Neural cell (in vitro differentiated cells): ENCODE measurements around the gene ATXN7L3B. TPM values are rescaled to one million over a fixed set of nuclear protein-coding genes. Genes with fewer than 3 reads are reported as not detected.
A peak's percentile ranks its signal among the peaks of the same experiment; 100 is the strongest.

Experiments used
- H2AFZ ChIP-seq: fragments of 200-600, 300-800 bp; sonication (generic), shearing (Covaris generic); 2 replicates; pipeline ENCODE4 v1.6.0; 2014; ENCODE audit warnings: low read depth, mild to moderate bottlenecking, antibody characterized with exemption, low read length, moderate library complexity
- H3F3A ChIP-seq: fragments of 200-600 bp; shearing (Covaris generic); 2 replicates; pipeline ENCODE4 v1.6.1; 2016; ENCODE audit warnings: mild to moderate bottlenecking, moderate library complexity, mixed read lengths, antibody characterized with exemption, low read length; ENCODE audit not compliant: insufficient read depth, poor library complexity, severe bottlenecking
- H3K27ac ChIP-seq: fragments of 200-600, 300-800 bp; sonication (generic), shearing (Covaris generic); 2 replicates; pipeline ENCODE4 v1.5.1; 2014; ENCODE audit warnings: mild to moderate bottlenecking, low read length, moderate library complexity
- H3K27me3 ChIP-seq: fragments of 300-800, 200-600 bp; sonication (generic), shearing (Covaris generic); 2 replicates; pipeline ENCODE4 v1.6.0; 2014; ENCODE audit warnings: mild to moderate bottlenecking, low read depth, low read length, moderate library complexity; ENCODE audit not compliant: insufficient read depth
- H3K36me3 ChIP-seq: fragments of 300-800, 200-600 bp; sonication (generic), shearing (Covaris generic); 2 replicates; pipeline ENCODE4 v1.5.1; 2014; ENCODE audit warnings: mild to moderate bottlenecking, antibody characterized with exemption, low read length, moderate library complexity; ENCODE audit not compliant: insufficient read depth
- H3K4me2 ChIP-seq: fragments of 300-800, 200-600 bp; sonication (generic), shearing (Covaris generic); 2 replicates; pipeline ENCODE4 v1.6.0; 2014; ENCODE audit warnings: mild to moderate bottlenecking, low read length
- H3K4me3 ChIP-seq: fragments of 300-800, 200-600 bp; sonication (generic), shearing (Covaris generic); 2 replicates; pipeline ENCODE4 v1.5.1; 2014; ENCODE audit warnings: mild to moderate bottlenecking, low read length, moderate library complexity
- H3K79me2 ChIP-seq: fragments of 200-600 bp; shearing (Covaris generic); replicated peaks from 2 replicates; pipeline ENCODE4 v1.6.0; 2014; ENCODE audit warnings: mild to moderate bottlenecking, low read length, moderate library complexity; ENCODE audit not compliant: insufficient read depth
- H3K9ac ChIP-seq: fragments of 300-800, 200-600 bp; sonication (generic), shearing (Covaris generic); 2 replicates; pipeline ENCODE4 v1.6.1; 2016; ENCODE audit warnings: mild to moderate bottlenecking, low read length, mixed read lengths
- H3K9me2 ChIP-seq: fragments of 200-600 bp; shearing (Covaris generic); 2 replicates; pipeline ENCODE4 v1.6.1; 2016; ENCODE audit warnings: mild to moderate bottlenecking, low read length, mixed read lengths; ENCODE audit not compliant: insufficient read depth
- H3K9me3 ChIP-seq: fragments of 200-600, 300-800 bp; sonication (generic), shearing (Covaris generic); 2 replicates; pipeline ENCODE4 v1.6.1; 2016; ENCODE audit warnings: mild to moderate bottlenecking, mixed run types, low read length, moderate library complexity, mixed read lengths
- H4K20me1 ChIP-seq: fragments of 200-600 bp; shearing (Covaris generic); 2 replicates; pipeline ENCODE4 v1.6.1; 2016; ENCODE audit warnings: mild to moderate bottlenecking, mixed run types; ENCODE audit not compliant: insufficient read depth
- EP300 ChIP-seq: fragments of 450-650 bp; conservative IDR thresholded peaks from 2 replicates; pipeline ENCODE4 v1.6.1; 2014; ENCODE audit warnings: antibody characterized with exemption, mild to moderate bottlenecking, moderate library complexity; ENCODE audit not compliant: poor library complexity, severe bottlenecking
- EZH2 ChIP-seq: fragments of 200-600, 300-800 bp; shearing (Covaris generic), sonication (generic); IDR thresholded peaks from 2 replicates; pipeline ENCODE4 v1.6.1; 2014; ENCODE audit warnings: antibody characterized with exemption, low read length, borderline replicate concordance, mild to moderate bottlenecking; ENCODE audit not compliant: insufficient read depth, poor library complexity, severe bottlenecking
- MXI1 ChIP-seq: fragments of 450-650 bp; conservative IDR thresholded peaks from 2 replicates; pipeline ENCODE4 v1.6.1; 2014; ENCODE audit warnings: antibody characterized with exemption, mild to moderate bottlenecking; ENCODE audit not compliant: poor library complexity, severe bottlenecking
- POLR2AphosphoS5 ChIP-seq: IDR thresholded peaks from 2 replicates; pipeline ENCODE4 v1.6.1; 2012
- RAD21 ChIP-seq: fragments of 450-650 bp; conservative IDR thresholded peaks from 2 replicates; pipeline ENCODE4 v1.6.1; 2014; ENCODE audit warnings: antibody characterized with exemption, mild to moderate bottlenecking, moderate library complexity
- SMC3 ChIP-seq: fragments of 450-650 bp; conservative IDR thresholded peaks from 2 replicates; pipeline ENCODE4 v1.6.1; 2014; ENCODE audit warnings: antibody characterized with exemption, mild to moderate bottlenecking, moderate library complexity; ENCODE audit not compliant: poor library complexity
- TAF1 ChIP-seq: IDR thresholded peaks from 2 replicates; pipeline ENCODE4 v1.6.1; 2012; ENCODE audit warnings: low read depth
- polyA plus RNA-seq: library from polyadenylated mRNA; depleted of rRNA; stranded (reverse); fragments of >200 nt; gene quantifications from 2 replicates; pipeline ENCODE4 v1.2.3, GENCODE V29; 2014
- TF ChIP-seq, protein P1 (sequence below): IDR thresholded peaks from 2 replicates; pipeline ENCODE4 v1.6.1; 2012; ENCODE audit warnings: borderline replicate concordance
- TF ChIP-seq, protein P2 (sequence below): fragments of 450-650 bp; IDR thresholded peaks from 2 replicates; pipeline ENCODE4 v1.5.1; 2014; ENCODE audit warnings: antibody characterized with exemption, mild to moderate bottlenecking, moderate library complexity; ENCODE audit not compliant: poor library complexity, severe bottlenecking

ATXN7L3B gene
- polyA plus RNA-seq, 1 donor from 2014 or later: 90.3 TPM

DNA sequence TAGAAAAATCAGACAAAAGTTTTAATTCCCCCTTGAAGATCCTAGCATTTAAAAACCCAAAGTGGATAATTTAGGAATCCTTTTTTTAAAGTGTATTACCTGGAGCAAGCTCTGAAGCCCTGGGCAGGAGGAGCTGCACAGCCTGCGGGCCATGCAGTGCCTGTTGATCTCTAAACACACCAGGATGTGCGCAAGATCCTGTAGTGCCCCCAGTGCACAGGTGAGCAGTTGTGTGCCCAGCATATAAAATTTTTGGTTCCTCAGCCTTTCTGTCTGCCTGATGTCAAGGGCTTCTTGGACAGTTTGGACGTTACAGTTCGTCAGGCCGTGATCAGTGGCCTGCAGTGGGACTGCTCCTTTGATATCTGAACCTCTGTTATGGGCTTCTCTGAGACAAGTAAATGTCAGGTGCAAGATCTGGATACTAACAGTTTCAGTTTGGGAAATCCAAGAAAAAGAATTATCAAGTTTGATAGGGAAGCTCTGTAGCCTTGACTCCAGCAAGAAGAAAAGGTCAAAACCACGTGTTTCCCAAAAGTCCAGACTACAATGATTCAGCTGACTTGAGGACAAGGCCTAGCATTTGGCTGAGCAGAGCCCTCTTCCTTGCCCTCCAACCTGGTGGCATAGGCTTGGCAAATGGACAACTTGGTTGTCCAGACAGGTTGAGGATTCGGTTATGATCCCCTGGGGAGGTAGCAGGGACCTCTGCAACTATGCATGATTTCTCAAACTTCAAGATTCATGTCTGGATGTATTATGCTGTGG is 1.0 kb downstream of the ATXN7L3B start:
- H3K9me2 ChIP-seq: no peaks in the 10 kb centered on the region
- peaks cover 5% of the 10 kb centered on the region for H3F3A ChIP-seq
- H3K9ac ChIP-seq: peak overlapping the region; percentile 98
- peaks cover 18% of the 10 kb centered on the region for H3K36me3 ChIP-seq
- TF ChIP-seq MXI1 (no peak), TAF1 (no peak), SMC3 (no peak), EZH2 (no peak), EP300 (no peak), RAD21 (no peak), POLR2AphosphoS5 (no peak)
- TF ChIP-seq, protein P1, sequence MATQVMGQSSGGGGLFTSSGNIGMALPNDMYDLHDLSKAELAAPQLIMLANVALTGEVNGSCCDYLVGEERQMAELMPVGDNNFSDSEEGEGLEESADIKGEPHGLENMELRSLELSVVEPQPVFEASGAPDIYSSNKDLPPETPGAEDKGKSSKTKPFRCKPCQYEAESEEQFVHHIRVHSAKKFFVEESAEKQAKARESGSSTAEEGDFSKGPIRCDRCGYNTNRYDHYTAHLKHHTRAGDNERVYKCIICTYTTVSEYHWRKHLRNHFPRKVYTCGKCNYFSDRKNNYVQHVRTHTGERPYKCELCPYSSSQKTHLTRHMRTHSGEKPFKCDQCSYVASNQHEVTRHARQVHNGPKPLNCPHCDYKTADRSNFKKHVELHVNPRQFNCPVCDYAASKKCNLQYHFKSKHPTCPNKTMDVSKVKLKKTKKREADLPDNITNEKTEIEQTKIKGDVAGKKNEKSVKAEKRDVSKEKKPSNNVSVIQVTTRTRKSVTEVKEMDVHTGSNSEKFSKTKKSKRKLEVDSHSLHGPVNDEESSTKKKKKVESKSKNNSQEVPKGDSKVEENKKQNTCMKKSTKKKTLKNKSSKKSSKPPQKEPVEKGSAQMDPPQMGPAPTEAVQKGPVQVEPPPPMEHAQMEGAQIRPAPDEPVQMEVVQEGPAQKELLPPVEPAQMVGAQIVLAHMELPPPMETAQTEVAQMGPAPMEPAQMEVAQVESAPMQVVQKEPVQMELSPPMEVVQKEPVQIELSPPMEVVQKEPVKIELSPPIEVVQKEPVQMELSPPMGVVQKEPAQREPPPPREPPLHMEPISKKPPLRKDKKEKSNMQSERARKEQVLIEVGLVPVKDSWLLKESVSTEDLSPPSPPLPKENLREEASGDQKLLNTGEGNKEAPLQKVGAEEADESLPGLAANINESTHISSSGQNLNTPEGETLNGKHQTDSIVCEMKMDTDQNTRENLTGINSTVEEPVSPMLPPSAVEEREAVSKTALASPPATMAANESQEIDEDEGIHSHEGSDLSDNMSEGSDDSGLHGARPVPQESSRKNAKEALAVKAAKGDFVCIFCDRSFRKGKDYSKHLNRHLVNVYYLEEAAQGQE: no peak
- TF ChIP-seq, protein P2, sequence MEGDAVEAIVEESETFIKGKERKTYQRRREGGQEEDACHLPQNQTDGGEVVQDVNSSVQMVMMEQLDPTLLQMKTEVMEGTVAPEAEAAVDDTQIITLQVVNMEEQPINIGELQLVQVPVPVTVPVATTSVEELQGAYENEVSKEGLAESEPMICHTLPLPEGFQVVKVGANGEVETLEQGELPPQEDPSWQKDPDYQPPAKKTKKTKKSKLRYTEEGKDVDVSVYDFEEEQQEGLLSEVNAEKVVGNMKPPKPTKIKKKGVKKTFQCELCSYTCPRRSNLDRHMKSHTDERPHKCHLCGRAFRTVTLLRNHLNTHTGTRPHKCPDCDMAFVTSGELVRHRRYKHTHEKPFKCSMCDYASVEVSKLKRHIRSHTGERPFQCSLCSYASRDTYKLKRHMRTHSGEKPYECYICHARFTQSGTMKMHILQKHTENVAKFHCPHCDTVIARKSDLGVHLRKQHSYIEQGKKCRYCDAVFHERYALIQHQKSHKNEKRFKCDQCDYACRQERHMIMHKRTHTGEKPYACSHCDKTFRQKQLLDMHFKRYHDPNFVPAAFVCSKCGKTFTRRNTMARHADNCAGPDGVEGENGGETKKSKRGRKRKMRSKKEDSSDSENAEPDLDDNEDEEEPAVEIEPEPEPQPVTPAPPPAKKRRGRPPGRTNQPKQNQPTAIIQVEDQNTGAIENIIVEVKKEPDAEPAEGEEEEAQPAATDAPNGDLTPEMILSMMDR: no peak
- no peaks in the 10 kb centered on the region for H3K9me3 ChIP-seq
- no peaks in the 10 kb centered on the region for H4K20me1 ChIP-seq
- H3K4me3 ChIP-seq: peak overlapping the region; percentile 94
- H3K27ac ChIP-seq: peak overlapping the region; percentile 97
- peaks cover 52% of the 10 kb centered on the region for H3K79me2 ChIP-seq
- peak overlapping the region; percentile 99 for H2AFZ ChIP-seq
- H3K4me2 ChIP-seq: peak overlapping the region; percentile 100
- H3K27me3 ChIP-seq: no peaks in the 10 kb centered on the region

DNA sequence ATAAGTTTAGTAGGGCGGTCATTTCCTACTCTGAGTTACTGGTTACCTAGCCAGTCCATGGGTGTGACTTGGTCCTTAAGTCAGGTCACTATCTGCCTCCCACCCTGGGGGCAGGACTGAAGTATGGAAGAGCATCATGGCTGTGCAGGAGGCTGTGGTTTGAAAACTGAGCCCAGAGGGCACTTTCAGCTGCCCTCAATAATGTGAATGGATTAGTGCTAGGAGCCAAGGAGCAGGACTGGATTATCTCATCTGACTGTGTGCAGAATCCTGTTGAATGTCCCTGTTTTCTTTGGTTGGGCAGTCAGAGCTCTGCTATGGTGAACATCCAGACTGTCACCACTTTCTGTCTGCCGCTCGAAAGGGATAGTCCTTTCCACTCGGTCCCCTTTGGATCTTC is 1.6 kb downstream of the ATXN7L3B start:
- H3F3A ChIP-seq: peaks cover 5% of the 10 kb centered on the region
- H3K9me2 ChIP-seq: no peaks in the 10 kb centered on the region
- H3K27me3 ChIP-seq: no peaks in the 10 kb centered on the region
- TF ChIP-seq RAD21 (no peak), TAF1 (no peak), MXI1 (no peak), EP300 (no peak), EZH2 (no peak), SMC3 (no peak), POLR2AphosphoS5 (no peak)
- TF ChIP-seq, protein P2: no peak
- TF ChIP-seq, protein P1: no peak
- H3K4me2 ChIP-seq: peak overlapping the region; percentile 100
- H3K9me3 ChIP-seq: no peaks in the 10 kb centered on the region
- peaks cover 54% of the 10 kb centered on the region for H3K79me2 ChIP-seq
- H2AFZ ChIP-seq: no peak overlapping the region
- H3K36me3 ChIP-seq: peaks cover 18% of the 10 kb centered on the region
- peak overlapping the region; percentile 94 for H3K4me3 ChIP-seq
- H3K9ac ChIP-seq: peak overlapping the region; percentile 98
- H4K20me1 ChIP-seq: no peaks in the 10 kb centered on the region
- H3K27ac ChIP-seq: no peak overlapping the region
